Mesenchymal stem cell (in vitro differentiated cells and primary cell): ENCODE measurements around the gene DSG1.
A peak's percentile ranks its signal among the peaks of the same experiment; 100 is the strongest.

ENCODE experiments used
- DNase-seq: peaks from one replicate; pipeline ENCODE4 v3.0.0-alpha.2; 2013
- H2AFZ ChIP-seq: one replicate; pipeline ENCODE4 v1.6.1; 2013; ENCODE audit warnings: low read depth, mild to moderate bottlenecking, control low read depth, inconsistent platforms, low read length, moderate library complexity
- H2AK5ac ChIP-seq: 2 replicates; pipeline ENCODE4 v1.6.1; 2013; ENCODE audit warnings: low read length, moderate library complexity, mild to moderate bottlenecking, inconsistent platforms; ENCODE audit not compliant: severe bottlenecking
- H2BK120ac ChIP-seq: one replicate; pipeline ENCODE4 v1.6.1; 2013; ENCODE audit warnings: low read depth, mild to moderate bottlenecking, inconsistent platforms, low read length, moderate library complexity
- H2BK12ac ChIP-seq, 2 experiments: one replicate each; pipeline ENCODE4 v1.6.1; 2013; ENCODE audit warnings: inconsistent platforms in 2 of 2, low read length in 2 of 2, mild to moderate bottlenecking in 2 of 2, moderate library complexity in 2 of 2, control low read depth in 1 of 2
- H2BK15ac ChIP-seq: one replicate; pipeline ENCODE4 v1.6.1; 2013; ENCODE audit warnings: mild to moderate bottlenecking, low read depth, inconsistent platforms; ENCODE audit not compliant: poor library complexity, severe bottlenecking
- H2BK5ac ChIP-seq: 2 replicates; pipeline ENCODE4 v1.6.1; 2013; ENCODE audit warnings: low read depth, mild to moderate bottlenecking, low read length, control low read depth, inconsistent platforms; ENCODE audit not compliant: poor library complexity, severe bottlenecking
- H3K14ac ChIP-seq, 2 experiments: one replicate each; pipeline ENCODE4 v1.6.1; 2013; ENCODE audit warnings: inconsistent platforms in 2 of 2, low read length in 2 of 2, control low read depth in 1 of 2, mild to moderate bottlenecking in 1 of 2, moderate library complexity in 1 of 2
- H3K18ac ChIP-seq, 2 experiments: one replicate each; pipeline ENCODE4 v1.6.1; 2013; ENCODE audit warnings: inconsistent platforms in 2 of 2, low read length in 2 of 2, control low read depth in 1 of 2, low read depth in 1 of 2, mild to moderate bottlenecking in 1 of 2
- H3K23ac ChIP-seq, 2 experiments: one replicate each; pipeline ENCODE4 v1.6.1; 2013; ENCODE audit warnings: inconsistent platforms in 2 of 2, low read length in 2 of 2, mild to moderate bottlenecking in 2 of 2, moderate library complexity in 2 of 2, control low read depth in 1 of 2
- H3K27ac ChIP-seq: 2 replicates; pipeline ENCODE4 v1.5.1; 2013; ENCODE audit warnings: mild to moderate bottlenecking, moderate library complexity, low read length, control low read depth, inconsistent platforms; ENCODE audit not compliant: poor library complexity, severe bottlenecking
- H3K27me3 ChIP-seq, 2 experiments: 2 replicates each; pipeline versions ENCODE4 v1.6.1 to v1.7.0; 2013; ENCODE audit warnings: low read length in 2 of 2, mild to moderate bottlenecking in 2 of 2, moderate library complexity in 2 of 2, control low read depth in 1 of 2, inconsistent platforms in 1 of 2; ENCODE audit not compliant: control insufficient read depth in 1 of 2, insufficient read depth in 1 of 2
- H3K36me3 ChIP-seq, 2 experiments: 2 replicates each; pipeline versions ENCODE4 v1.6.1 to v1.7.0; 2013; ENCODE audit warnings: low read length in 2 of 2, control low read depth in 1 of 2, inconsistent platforms in 1 of 2, low read depth in 1 of 2, mild to moderate bottlenecking in 1 of 2; ENCODE audit not compliant: insufficient read depth in 2 of 2, control insufficient read depth in 1 of 2
- H3K4ac ChIP-seq, 2 experiments: one replicate each; pipeline ENCODE4 v1.6.1; 2013; ENCODE audit warnings: inconsistent platforms in 2 of 2, low read length in 2 of 2, mild to moderate bottlenecking in 2 of 2, moderate library complexity in 2 of 2, control low read depth in 1 of 2, low read depth in 1 of 2
- H3K4me1 ChIP-seq: 2 replicates; pipeline ENCODE4 v1.6.1; 2013; ENCODE audit warnings: low read depth, low read length, control low read depth; ENCODE audit not compliant: control insufficient read depth, insufficient read depth
- H3K4me2 ChIP-seq: 2 replicates; pipeline ENCODE4 v1.6.1; 2013; ENCODE audit warnings: low read length, mild to moderate bottlenecking, inconsistent platforms; ENCODE audit not compliant: poor library complexity, severe bottlenecking
- H3K4me3 ChIP-seq, 2 experiments: 2 replicates each; pipeline versions ENCODE4 v1.5.1 to v1.7.0; 2013; ENCODE audit warnings: low read length in 2 of 2, mild to moderate bottlenecking in 2 of 2, control low read depth in 1 of 2, low read depth in 1 of 2; ENCODE audit not compliant: insufficient read depth in 1 of 2
- H3K79me1 ChIP-seq: replicated peaks from 2 replicates; pipeline ENCODE4 v1.6.1; 2013; ENCODE audit warnings: mild to moderate bottlenecking, control low read depth, low read length, inconsistent platforms; ENCODE audit not compliant: poor library complexity, severe bottlenecking
- H3K9ac ChIP-seq: 2 replicates; pipeline ENCODE4 v1.7.0; 2013; ENCODE audit warnings: mild to moderate bottlenecking, low read length, moderate library complexity
- H3K9me3 ChIP-seq: 2 replicates; pipeline ENCODE4 v1.7.0; 2013; ENCODE audit warnings: mild to moderate bottlenecking, low read length; ENCODE audit not compliant: control insufficient read depth
- H4K8ac ChIP-seq: one replicate; pipeline ENCODE4 v1.6.1; 2013; ENCODE audit warnings: inconsistent platforms, mild to moderate bottlenecking, low read length, moderate library complexity
- H4K91ac ChIP-seq: one replicate; pipeline ENCODE4 v1.6.1; 2013; ENCODE audit warnings: mild to moderate bottlenecking, low read length, inconsistent platforms
- WGBS: methylation state at CpG from one replicate; pipeline ENCODE4 v1.1.7; 2013; ENCODE audit warnings: mixed read lengths; 5-methylcytosine and 5-hydroxymethylcytosine counted together

The DSG1 gene

GRCh38 chr18:31382107-31382506, 64.1 kb downstream of the DSG1 start:
- H3K23ac ChIP-seq, result no peak overlapping the region
- H3K27me3 ChIP-seq, result no peaks in the 10 kb centered on the region
- no peak overlapping the region for H4K8ac ChIP-seq
- no peak overlapping the region for H3K14ac ChIP-seq
- no peaks in the 10 kb centered on the region for H3K4me1 ChIP-seq
- no peak overlapping the region for H3K9ac ChIP-seq
- H3K27ac ChIP-seq, result no peak overlapping the region
- DNase-seq, result no peak
- H3K4ac ChIP-seq, result no peak overlapping the region
- no peaks in the 10 kb centered on the region for H3K9me3 ChIP-seq
- 100% methylated on average over 2 of the region's 2 CpGs for WGBS
- no peak overlapping the region for H3K4me3 ChIP-seq
- H3K36me3 ChIP-seq, result no peaks in the 10 kb centered on the region
- H3K18ac ChIP-seq, result no peak overlapping the region
- no peaks in the 10 kb centered on the region for H3K79me1 ChIP-seq
- no peak overlapping the region for H2BK120ac ChIP-seq
- no peak overlapping the region for H4K91ac ChIP-seq
- no peak overlapping the region for H2AFZ ChIP-seq
- no peak overlapping the region for H2AK5ac ChIP-seq
- no peak overlapping the region for H2BK15ac ChIP-seq
- no peak overlapping the region for H2BK12ac ChIP-seq
- no peak overlapping the region for H3K4me2 ChIP-seq
- H2BK5ac ChIP-seq, result no peak overlapping the region

GRCh38 chr18:31386741-31387140, 68.8 kb downstream of the DSG1 start:
- Histone ChIP-seq H2BK15ac (no peak overlapping the region), H2BK12ac (no peak overlapping the region), H3K27me3 (no peaks in the 10 kb centered on the region), H3K79me1 (no peaks in the 10 kb centered on the region), H3K4me2 (no peak overlapping the region), H3K23ac (peak overlapping the region in 1 of 2 experiments; percentile 72), H3K4me1 (no peaks in the 10 kb centered on the region), H3K18ac (no peak overlapping the region), H2AFZ (no peak overlapping the region), H4K91ac (no peak overlapping the region), H3K4me3 (no peak overlapping the region), H3K36me3 (no peaks in the 10 kb centered on the region), H2BK120ac (no peak overlapping the region), H2AK5ac (no peak overlapping the region), H3K27ac (peak overlapping the region; percentile 10), H4K8ac (no peak overlapping the region), H3K9me3 (no peaks in the 10 kb centered on the region), H3K14ac (no peak overlapping the region), H3K9ac (no peak overlapping the region), H2BK5ac (no peak overlapping the region), H3K4ac (no peak overlapping the region)
- 88% methylated on average over 6 of the region's 6 CpGs for WGBS
- no peak for DNase-seq

GRCh38 chr18:31393286-31393685, 75.3 kb downstream of the DSG1 start:
- Histone ChIP-seq H3K23ac (no peak overlapping the region), H4K91ac (peak overlapping the region; percentile 39), H3K18ac (no peak overlapping the region), H2AK5ac (no peak overlapping the region), H3K4ac (no peak overlapping the region), H3K14ac (no peak overlapping the region), H2BK5ac (no peak overlapping the region), H3K9ac (no peak overlapping the region), H2BK15ac (no peak overlapping the region), H3K36me3 (no peaks in the 10 kb centered on the region), H2AFZ (no peak overlapping the region), H2BK12ac (no peak overlapping the region), H3K79me1 (no peaks in the 10 kb centered on the region), H3K27ac (no peak overlapping the region), H3K9me3 (no peaks in the 10 kb centered on the region), H3K4me3 (no peak overlapping the region), H3K4me1 (no peaks in the 10 kb centered on the region), H2BK120ac (no peak overlapping the region), H4K8ac (no peak overlapping the region), H3K4me2 (no peak overlapping the region), H3K27me3 (no peaks in the 10 kb centered on the region)
- 83% methylated on average over 2 of the region's 3 CpGs for WGBS
- DNase-seq, result no peak

- H3K4me3 ChIP-seq, result no peak overlapping the region
- no peaks in the 10 kb centered on the region for H3K9me3 ChIP-seq
- H3K4me1 ChIP-seq, result no peaks in the 10 kb centered on the region
- H3K36me3 ChIP-seq, result no peaks in the 10 kb centered on the region
- no peak overlapping the region for H3K4me2 ChIP-seq
- no peak overlapping the region for H2BK5ac ChIP-seq
- WGBS, result 27% methylated on average over 4 of the region's 6 CpGs
- H3K18ac ChIP-seq, result peak overlapping the region in 1 of 2 experiments; percentile 59
- peak overlapping the region; percentile 39 for H4K91ac ChIP-seq
- no peaks in the 10 kb centered on the region for H3K79me1 ChIP-seq
- H3K14ac ChIP-seq, result no peak overlapping the region
- no peak overlapping the region for H2AFZ ChIP-seq
- no peak overlapping the region for H2BK15ac ChIP-seq
- no peak overlapping the region for H3K4ac ChIP-seq
- no peak overlapping the region for H2BK120ac ChIP-seq
- H3K27me3 ChIP-seq, result peaks cover 0 to 3% of the 10 kb centered on the region in 2 experiments
- no peak overlapping the region for H2AK5ac ChIP-seq
- H2BK12ac ChIP-seq, result peak overlapping the region in 1 of 2 experiments; percentile 50
- no peak overlapping the region for H3K9ac ChIP-seq
- H3K23ac ChIP-seq, result no peak overlapping the region
- DNase-seq, result peak; percentile 46
- H3K27ac ChIP-seq, result no peak overlapping the region
- H4K8ac ChIP-seq, result no peak overlapping the region
These were observed 79.0 kb downstream of the DSG1 start for GRCh38 chr18:31396796-31397612.
